Kasumi-1 (cell line): Measurements from ENCODE around the gene SLC7A14.
"Not testable (repeated sequence)": the region's sequence is repeated elsewhere in the genome, so short reads cannot be mapped to it uniquely, and the experiment has no call there.

Experiments
- DNase-seq, 2 experiments: peaks; one replicate each; lab custom pipeline; 2025; lab: John Stamatoyannopoulos, UW

SLC7A14 gene

GRCh38 chr3:170593634-170594033 lies 7.8 kb upstream of the SLC7A14 start:
- no peak for DNase-seq

- no peak for DNase-seq
Measured at GRCh38 chr3:170589113-170589512, 3.2 kb upstream of the SLC7A14 start.

- no peak for DNase-seq
Measured at GRCh38 chr3:170585008-170585936, 603 bp downstream of the SLC7A14 start.

- peak; percentile 35 to 44 for DNase-seq
Measured at GRCh38 chr3:170584585-170585007, 1.3 kb downstream of the SLC7A14 start.

GRCh38 chr3:170579646-170580045 lies 6.2 kb downstream of the SLC7A14 start:
- no peak for DNase-seq

- no peak for DNase-seq
Measured at GRCh38 chr3:170572665-170573253, 13.1 kb downstream of the SLC7A14 start.

GRCh38 chr3:170567598-170567997 lies 18.3 kb downstream of the SLC7A14 start:
- not testable (repeated sequence) for DNase-seq

GRCh38 chr3:170566413-170566812 lies 19.5 kb downstream of the SLC7A14 start:
- no peak for DNase-seq

GRCh38 chr3:170565495-170565894 lies 20.4 kb downstream of the SLC7A14 start:
- peak in 1 of 2 experiments; percentile 3 for DNase-seq

- DNase-seq: no peak
Measured at GRCh38 chr3:170564664-170565063, 21.2 kb downstream of the SLC7A14 start.

GRCh38 chr3:170563712-170564423 lies 22.0 kb downstream of the SLC7A14 start:
- no peak for DNase-seq

- no peak for DNase-seq
Measured at GRCh38 chr3:170562080-170562479, 23.8 kb downstream of the SLC7A14 start.

- no peak for DNase-seq
Measured at GRCh38 chr3:170560717-170561382, 25.0 kb downstream of the SLC7A14 start.

GRCh38 chr3:170560296-170560695 lies 25.6 kb downstream of the SLC7A14 start:
- DNase-seq: no peak

- DNase-seq: no peak
Measured at GRCh38 chr3:170558427-170558826, 27.4 kb downstream of the SLC7A14 start.

GRCh38 chr3:170555329-170555728 lies 30.5 kb downstream of the SLC7A14 start:
- DNase-seq: no peak

- no peak for DNase-seq
Measured at GRCh38 chr3:170553788-170554757, 31.8 kb downstream of the SLC7A14 start.

GRCh38 chr3:170551252-170551651 lies 34.6 kb downstream of the SLC7A14 start:
- no peak for DNase-seq

GRCh38 chr3:170542704-170543103 lies 43.2 kb downstream of the SLC7A14 start:
- no peak for DNase-seq

- DNase-seq: no peak
Measured at GRCh38 chr3:170539897-170540296, 46.0 kb downstream of the SLC7A14 start.

- DNase-seq: no peak
Measured at GRCh38 chr3:170536712-170537111, 49.2 kb downstream of the SLC7A14 start.
